ENCODE results near the gene RASA1. TPM values are rescaled to one million over a fixed set of nuclear protein-coding genes. Genes with fewer than 3 reads are reported as not detected.

Gene RASA1
- total and polyA plus RNA-seq, 9 of the 15 experiments (the other 6 are each of a cell fraction or from before 2014, with no cell fraction given): 3.2 to 17.3 (median 9.2) TPM

DNA sequence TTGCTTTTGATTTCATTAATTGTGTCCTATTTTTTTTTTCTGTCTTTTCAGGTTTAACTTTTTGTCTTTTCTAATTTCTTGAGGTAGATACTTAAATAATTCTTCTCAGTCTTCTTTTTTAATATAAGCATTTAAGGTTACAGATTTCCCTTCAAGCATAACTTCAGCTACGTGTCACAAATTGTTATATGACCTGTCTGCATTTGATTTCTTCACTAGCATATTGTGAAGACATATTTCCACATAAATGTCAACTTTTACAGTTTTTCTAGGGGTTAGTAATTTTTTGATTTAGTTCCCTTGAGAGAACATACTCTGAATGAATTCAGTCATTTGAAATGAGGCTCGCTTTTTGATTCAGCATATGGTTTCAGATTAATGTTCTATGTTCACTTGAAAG is 35.6 kb downstream of the RASA1 start (continued):
- TF ChIP-seq, protein P1, sequence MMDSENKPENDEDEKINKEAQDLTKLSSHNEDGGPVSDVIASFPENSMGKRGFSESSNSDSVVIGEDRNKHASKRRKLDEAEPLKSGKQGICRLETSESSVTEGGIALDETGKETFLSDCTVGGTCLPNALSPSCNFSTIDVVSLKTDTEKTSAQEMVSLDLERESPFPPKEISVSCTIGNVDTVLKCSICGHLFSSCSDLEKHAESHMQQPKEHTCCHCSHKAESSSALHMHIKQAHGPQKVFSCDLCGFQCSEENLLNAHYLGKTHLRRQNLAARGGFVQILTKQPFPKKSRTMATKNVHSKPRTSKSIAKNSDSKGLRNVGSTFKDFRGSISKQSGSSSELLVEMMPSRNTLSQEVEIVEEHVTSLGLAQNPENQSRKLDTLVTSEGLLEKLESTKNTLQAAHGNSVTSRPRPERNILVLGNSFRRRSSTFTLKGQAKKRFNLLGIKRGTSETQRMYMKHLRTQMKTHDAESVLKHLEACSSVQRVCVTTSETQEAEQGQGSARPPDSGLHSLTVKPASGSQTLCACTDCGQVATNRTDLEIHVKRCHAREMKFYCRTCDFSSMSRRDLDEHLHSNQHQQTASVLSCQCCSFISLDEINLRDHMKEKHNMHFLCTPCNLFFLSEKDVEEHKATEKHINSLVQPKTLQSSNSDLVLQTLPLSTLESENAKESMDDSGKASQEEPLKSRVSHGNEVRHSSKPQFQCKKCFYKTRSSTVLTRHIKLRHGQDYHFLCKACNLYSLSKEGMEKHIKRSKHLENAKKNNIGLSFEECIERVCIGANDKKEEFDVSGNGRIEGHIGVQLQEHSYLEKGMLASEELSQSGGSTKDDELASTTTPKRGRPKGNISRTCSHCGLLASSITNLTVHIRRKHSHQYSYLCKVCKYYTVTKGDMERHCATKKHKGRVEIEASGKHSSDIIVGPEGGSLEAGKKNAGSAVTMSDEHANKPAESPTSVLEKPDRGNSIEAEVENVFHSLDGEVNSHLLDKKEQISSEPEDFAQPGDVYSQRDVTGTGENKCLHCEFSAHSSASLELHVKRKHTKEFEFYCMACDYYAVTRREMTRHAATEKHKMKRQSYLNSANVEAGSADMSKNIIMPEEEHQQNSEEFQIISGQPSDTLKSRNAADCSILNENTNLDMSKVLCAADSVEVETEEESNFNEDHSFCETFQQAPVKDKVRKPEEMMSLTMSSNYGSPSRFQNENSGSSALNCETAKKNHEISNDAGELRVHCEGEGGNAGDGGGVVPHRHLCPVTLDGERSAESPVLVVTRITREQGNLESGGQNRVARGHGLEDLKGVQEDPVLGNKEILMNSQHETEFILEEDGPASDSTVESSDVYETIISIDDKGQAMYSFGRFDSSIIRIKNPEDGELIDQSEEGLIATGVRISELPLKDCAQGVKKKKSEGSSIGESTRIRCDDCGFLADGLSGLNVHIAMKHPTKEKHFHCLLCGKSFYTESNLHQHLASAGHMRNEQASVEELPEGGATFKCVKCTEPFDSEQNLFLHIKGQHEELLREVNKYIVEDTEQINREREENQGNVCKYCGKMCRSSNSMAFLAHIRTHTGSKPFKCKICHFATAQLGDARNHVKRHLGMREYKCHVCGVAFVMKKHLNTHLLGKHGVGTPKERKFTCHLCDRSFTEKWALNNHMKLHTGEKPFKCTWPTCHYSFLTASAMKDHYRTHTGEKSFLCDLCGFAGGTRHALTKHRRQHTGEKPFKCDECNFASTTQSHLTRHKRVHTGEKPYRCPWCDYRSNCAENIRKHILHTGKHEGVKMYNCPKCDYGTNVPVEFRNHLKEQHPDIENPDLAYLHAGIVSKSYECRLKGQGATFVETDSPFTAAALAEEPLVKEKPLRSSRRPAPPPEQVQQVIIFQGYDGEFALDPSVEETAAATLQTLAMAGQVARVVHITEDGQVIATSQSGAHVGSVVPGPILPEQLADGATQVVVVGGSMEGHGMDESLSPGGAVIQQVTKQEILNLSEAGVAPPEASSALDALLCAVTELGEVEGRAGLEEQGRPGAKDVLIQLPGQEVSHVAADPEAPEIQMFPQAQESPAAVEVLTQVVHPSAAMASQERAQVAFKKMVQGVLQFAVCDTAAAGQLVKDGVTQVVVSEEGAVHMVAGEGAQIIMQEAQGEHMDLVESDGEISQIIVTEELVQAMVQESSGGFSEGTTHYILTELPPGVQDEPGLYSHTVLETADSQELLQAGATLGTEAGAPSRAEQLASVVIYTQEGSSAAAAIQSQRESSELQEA (IDR thresholded peaks at IDR 0.05; ENCODE audit: low read depth): no peak
- TF ChIP-seq EGR1 (conservative IDR thresholded peaks at IDR 0.05) (no peak), HDAC2 (IDR thresholded peaks at IDR 0.05) (no peak), CCNT2 (IDR thresholded peaks at IDR 0.05; ENCODE audit: borderline replicate concordance, extremely low read depth, insufficient read length, low read depth, low read length) (no peak), EWSR1 (IDR thresholded peaks at IDR 0.05; ENCODE audit: borderline replicate concordance, low read depth, partially characterized antibody) (no peak), ZNF583 (CRISPR knock-in tag; IDR thresholded peaks at IDR 0.05) (no peak)
- TF ChIP-seq, protein P2, sequence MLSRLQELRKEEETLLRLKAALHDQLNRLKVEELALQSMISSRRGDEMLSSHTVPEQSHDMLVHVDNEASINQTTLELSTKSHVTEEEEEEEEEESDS (CRISPR knock-in tag; IDR thresholded peaks at IDR 0.05): no peak

Data from K562 (cell line).